ENCODE measurements around the gene NCBP3.
A peak's percentile ranks its signal among the peaks of the same experiment; 100 is the strongest.

NCBP3 gene

DNA sequence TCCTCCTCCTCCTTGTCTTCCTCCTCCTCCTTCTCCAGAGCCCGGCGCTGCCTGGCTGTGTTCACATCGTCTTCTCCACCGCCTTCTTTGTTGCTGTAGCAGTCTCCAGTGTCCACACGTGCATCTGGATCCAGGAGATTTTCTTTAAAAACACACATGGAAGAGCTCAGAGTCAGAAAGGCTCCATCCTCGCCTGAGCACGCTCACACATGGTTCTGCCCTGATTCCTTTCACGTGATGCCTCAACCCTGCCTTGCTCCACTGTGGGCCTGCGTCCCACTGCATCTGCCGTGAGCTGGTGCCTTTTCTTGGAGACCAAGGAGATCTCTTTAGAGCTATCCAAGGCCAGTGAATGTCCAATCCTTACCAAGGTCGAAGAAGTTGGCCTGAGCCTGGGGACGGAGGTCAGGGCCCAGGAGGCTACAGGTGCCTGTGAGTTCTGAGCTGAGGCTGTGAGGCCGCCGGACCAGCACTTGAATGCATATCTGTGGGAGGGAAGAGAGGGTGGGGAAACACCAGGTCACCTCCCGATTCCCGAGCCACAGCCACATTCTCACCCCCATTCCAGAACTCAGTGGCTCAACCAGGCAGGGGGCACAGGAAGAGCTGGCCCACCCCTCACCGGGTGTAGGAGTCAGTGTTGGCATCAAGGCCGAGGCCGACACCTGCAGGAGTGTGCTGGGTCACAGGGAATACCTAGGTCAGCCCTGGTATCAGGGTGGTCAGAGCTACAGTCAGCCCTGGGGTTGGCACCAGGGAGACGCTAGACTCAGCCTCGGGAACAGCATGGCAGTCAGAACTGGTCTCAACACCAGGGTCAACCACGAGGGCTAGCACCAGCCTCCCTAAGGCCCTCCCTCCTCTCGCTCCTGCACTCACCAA is 84.8 kb downstream of the NCBP3 start:
- Histone ChIP-seq H3K27me3 (ENCODE audit: insufficient read depth, low read length, poor library complexity) (no peaks in the 10 kb centered on the region), H3K4ac (ENCODE audit: low read depth, low read length) (no peak overlapping the region), H3K4me1 (ENCODE audit: control insufficient read depth, low read depth, low read length) (no peaks in the 10 kb centered on the region), H3K79me2 (ENCODE audit: control insufficient read depth, insufficient read depth, low read length) (no peaks in the 10 kb centered on the region), H3K79me1 (ENCODE audit: low read length) (no peaks in the 10 kb centered on the region), H2BK5ac (ENCODE audit: low read length) (no peak overlapping the region), H3K18ac (ENCODE audit: low read length) (no peak overlapping the region), H2BK15ac (replicated peaks; ENCODE audit: low read depth) (no peak overlapping the region), H3K9ac (ENCODE audit: low read length) (no peak overlapping the region), H3K27ac (ENCODE audit: low read depth, low read length) (no peak overlapping the region), H2BK120ac (ENCODE audit: low read depth, low read length) (no peak overlapping the region), H4K5ac (ENCODE audit: low read length) (no peak overlapping the region), H3K56ac (ENCODE audit: low read length) (no peak overlapping the region), H3K36me3 (ENCODE audit: control insufficient read depth, insufficient read depth, low read length) (no peaks in the 10 kb centered on the region), H4K8ac (ENCODE audit: low read depth, low read length) (no peak overlapping the region), H3K4me2 (ENCODE audit: low read length) (no peak overlapping the region), H3K4me3 (ENCODE audit: low read length) (no peak overlapping the region), H2AK5ac (ENCODE audit: low read length) (no peak overlapping the region), H3K23ac (ENCODE audit: low read length) (no peak overlapping the region)
- no peak for DNase-seq
- WGBS (ENCODE audit: extremely low coverage, insufficient coverage, low lambda C conversion rate): no CpG with 5 or more reads among the region's 23 CpGs

GRCh38 chr17:3759597-3760216 is 86.3 kb downstream of the NCBP3 start:
- H4K5ac ChIP-seq (ENCODE audit: low read length): no peak overlapping the region
- no peaks in the 10 kb centered on the region for H3K79me2 ChIP-seq (ENCODE audit: control insufficient read depth, insufficient read depth, low read length)
- H3K4ac ChIP-seq (ENCODE audit: low read depth, low read length): no peak overlapping the region
- H3K27me3 ChIP-seq (ENCODE audit: insufficient read depth, low read length, poor library complexity): no peaks in the 10 kb centered on the region
- no peaks in the 10 kb centered on the region for H3K79me1 ChIP-seq (ENCODE audit: low read length)
- H3K56ac ChIP-seq (ENCODE audit: low read length): no peak overlapping the region
- no CpG with 5 or more reads among the region's 6 CpGs for WGBS (ENCODE audit: extremely low coverage, insufficient coverage, low lambda C conversion rate)
- no peak overlapping the region for H4K8ac ChIP-seq (ENCODE audit: low read depth, low read length)
- no peak overlapping the region for H3K9ac ChIP-seq (ENCODE audit: low read length)
- no peak overlapping the region for H3K27ac ChIP-seq (ENCODE audit: low read depth, low read length)
- no peak overlapping the region for H2BK15ac ChIP-seq (replicated peaks; ENCODE audit: low read depth)
- H3K36me3 ChIP-seq (ENCODE audit: control insufficient read depth, insufficient read depth, low read length): no peaks in the 10 kb centered on the region
- no peak overlapping the region for H3K4me3 ChIP-seq (ENCODE audit: low read length)
- no peak overlapping the region for H3K18ac ChIP-seq (ENCODE audit: low read length)
- no peak overlapping the region for H3K23ac ChIP-seq (ENCODE audit: low read length)
- H2BK5ac ChIP-seq (ENCODE audit: low read length): no peak overlapping the region
- no peak for DNase-seq
- no peaks in the 10 kb centered on the region for H3K4me1 ChIP-seq (ENCODE audit: control insufficient read depth, low read depth, low read length)
- H2BK120ac ChIP-seq (ENCODE audit: low read depth, low read length): no peak overlapping the region
- no peak overlapping the region for H2AK5ac ChIP-seq (ENCODE audit: low read length)
- no peak overlapping the region for H3K4me2 ChIP-seq (ENCODE audit: low read length)

DNA sequence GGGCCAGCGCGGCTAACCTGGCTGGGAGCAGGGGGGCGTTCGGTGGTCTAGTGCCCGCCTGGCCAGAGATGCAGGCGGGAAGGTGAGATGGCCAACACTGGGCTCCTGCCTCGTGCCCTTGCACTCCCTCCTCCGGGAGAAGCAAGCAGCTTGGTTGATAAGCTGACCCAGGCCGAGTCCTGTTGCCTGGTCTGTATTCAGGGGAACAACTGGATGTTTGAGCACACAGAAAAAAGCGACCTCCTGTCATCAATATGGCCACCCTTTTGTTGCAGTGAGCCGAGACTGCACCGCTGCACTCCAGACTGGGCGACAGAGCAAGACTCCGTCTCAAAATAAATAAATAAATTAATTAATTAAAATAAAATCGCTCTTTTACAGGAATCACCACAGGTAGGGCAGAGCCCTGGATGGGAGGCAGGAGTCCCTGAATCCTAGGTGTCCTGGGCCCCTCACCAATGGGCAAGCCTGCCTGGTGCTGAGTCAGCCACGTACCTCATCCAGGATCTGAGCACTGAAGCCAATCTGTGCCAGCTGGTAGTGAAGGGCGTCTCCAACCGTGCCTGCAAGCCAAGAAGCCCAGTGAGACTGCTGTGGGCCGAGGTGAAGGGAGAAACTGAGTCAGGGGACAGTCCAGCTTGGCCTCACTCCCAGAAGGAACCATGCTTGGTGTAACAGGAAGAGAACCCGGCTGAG is 90.6 kb downstream of the NCBP3 start:
- no peaks in the 10 kb centered on the region for H3K36me3 ChIP-seq (ENCODE audit: control insufficient read depth, insufficient read depth, low read length)
- no peak overlapping the region for H3K4ac ChIP-seq (ENCODE audit: low read depth, low read length)
- WGBS (ENCODE audit: extremely low coverage, insufficient coverage, low lambda C conversion rate): no CpG with 5 or more reads among the region's 20 CpGs
- H2BK15ac ChIP-seq (replicated peaks; ENCODE audit: low read depth): no peak overlapping the region
- no peaks in the 10 kb centered on the region for H3K79me2 ChIP-seq (ENCODE audit: control insufficient read depth, insufficient read depth, low read length)
- H3K56ac ChIP-seq (ENCODE audit: low read length): peak overlapping the region; percentile 84
- no peaks in the 10 kb centered on the region for H3K27me3 ChIP-seq (ENCODE audit: insufficient read depth, low read length, poor library complexity)
- no peak overlapping the region for H2BK5ac ChIP-seq (ENCODE audit: low read length)
- H3K23ac ChIP-seq (ENCODE audit: low read length): no peak overlapping the region
- no peak overlapping the region for H3K27ac ChIP-seq (ENCODE audit: low read depth, low read length)
- DNase-seq: no peak
- H3K4me2 ChIP-seq (ENCODE audit: low read length): peak overlapping the region; percentile 66
- no peak overlapping the region for H4K5ac ChIP-seq (ENCODE audit: low read length)
- no peak overlapping the region for H2AK5ac ChIP-seq (ENCODE audit: low read length)
- H4K8ac ChIP-seq (ENCODE audit: low read depth, low read length): no peak overlapping the region
- no peak overlapping the region for H2BK120ac ChIP-seq (ENCODE audit: low read depth, low read length)
- no peaks in the 10 kb centered on the region for H3K79me1 ChIP-seq (ENCODE audit: low read length)
- peak overlapping the region; percentile 3 for H3K4me3 ChIP-seq (ENCODE audit: low read length)
- no peaks in the 10 kb centered on the region for H3K4me1 ChIP-seq (ENCODE audit: control insufficient read depth, low read depth, low read length)
- H3K9ac ChIP-seq (ENCODE audit: low read length): peak overlapping the region; percentile 52
- H3K18ac ChIP-seq (ENCODE audit: low read length): no peak overlapping the region

DNA sequence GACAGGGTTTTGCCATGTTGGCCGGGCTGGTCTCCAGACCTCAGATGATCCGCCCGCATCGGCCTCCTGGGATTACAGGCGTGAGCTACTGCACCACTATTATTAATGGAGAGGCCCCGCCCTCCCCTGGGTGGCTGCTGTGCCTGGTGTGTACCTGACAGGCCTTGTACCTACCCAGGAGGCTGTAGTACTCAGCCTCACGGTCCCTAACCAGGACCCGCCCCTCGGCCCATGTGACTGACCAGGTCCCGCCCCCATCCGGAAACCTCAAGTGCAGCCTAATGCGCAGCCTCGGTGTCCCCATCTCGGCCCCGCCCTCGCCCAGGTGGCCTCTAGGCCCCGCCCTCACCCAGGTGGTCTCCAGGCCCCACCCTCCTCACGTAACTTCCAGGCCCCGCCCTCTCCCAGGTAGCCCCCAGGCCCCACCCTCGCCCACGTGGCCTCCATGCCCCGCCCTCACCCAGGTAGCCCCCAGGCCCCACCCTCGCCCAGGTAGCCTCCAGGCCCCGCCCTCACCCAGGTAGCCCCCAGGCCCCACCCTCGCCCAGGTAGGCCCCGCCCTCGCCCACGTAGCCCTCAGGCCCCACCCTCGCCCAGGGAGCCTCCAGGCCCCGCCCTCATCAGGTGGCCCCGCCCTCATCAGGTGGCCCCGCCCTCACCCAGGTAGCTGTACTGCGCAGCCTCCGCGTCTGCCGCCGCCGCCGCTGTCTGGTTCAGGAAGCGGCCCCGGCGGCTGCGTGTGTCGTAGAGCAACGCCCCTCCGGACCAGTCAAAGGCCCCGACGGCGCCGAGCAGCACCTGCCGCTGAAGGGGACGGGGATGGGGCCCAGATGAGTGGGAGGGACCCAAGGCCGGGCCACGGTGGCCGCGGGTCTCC is 91.3 kb downstream of the NCBP3 start:
- Histone ChIP-seq H3K4me3 (ENCODE audit: low read length) (peak overlapping the region; percentile 3), H3K4ac (ENCODE audit: low read depth, low read length) (no peak overlapping the region), H2AK5ac (ENCODE audit: low read length) (no peak overlapping the region), H4K5ac (ENCODE audit: low read length) (no peak overlapping the region), H3K4me2 (ENCODE audit: low read length) (peak overlapping the region; percentile 66), H4K8ac (ENCODE audit: low read depth, low read length) (no peak overlapping the region), H3K36me3 (ENCODE audit: control insufficient read depth, insufficient read depth, low read length) (no peaks in the 10 kb centered on the region), H3K79me2 (ENCODE audit: control insufficient read depth, insufficient read depth, low read length) (no peaks in the 10 kb centered on the region), H2BK5ac (ENCODE audit: low read length) (no peak overlapping the region), H2BK120ac (ENCODE audit: low read depth, low read length) (no peak overlapping the region), H3K27me3 (ENCODE audit: insufficient read depth, low read length, poor library complexity) (no peaks in the 10 kb centered on the region), H3K23ac (ENCODE audit: low read length) (no peak overlapping the region), H2BK15ac (replicated peaks; ENCODE audit: low read depth) (no peak overlapping the region), H3K27ac (ENCODE audit: low read depth, low read length) (no peak overlapping the region), H3K9ac (ENCODE audit: low read length) (peak overlapping the region; percentile 52), H3K4me1 (ENCODE audit: control insufficient read depth, low read depth, low read length) (no peaks in the 10 kb centered on the region), H3K79me1 (ENCODE audit: low read length) (no peaks in the 10 kb centered on the region), H3K18ac (ENCODE audit: low read length) (no peak overlapping the region), H3K56ac (ENCODE audit: low read length) (peak overlapping the region; percentile 84)
- no CpG with 5 or more reads among the region's 56 CpGs for WGBS (ENCODE audit: extremely low coverage, insufficient coverage, low lambda C conversion rate)
- peak; percentile 98 for DNase-seq

DNA sequence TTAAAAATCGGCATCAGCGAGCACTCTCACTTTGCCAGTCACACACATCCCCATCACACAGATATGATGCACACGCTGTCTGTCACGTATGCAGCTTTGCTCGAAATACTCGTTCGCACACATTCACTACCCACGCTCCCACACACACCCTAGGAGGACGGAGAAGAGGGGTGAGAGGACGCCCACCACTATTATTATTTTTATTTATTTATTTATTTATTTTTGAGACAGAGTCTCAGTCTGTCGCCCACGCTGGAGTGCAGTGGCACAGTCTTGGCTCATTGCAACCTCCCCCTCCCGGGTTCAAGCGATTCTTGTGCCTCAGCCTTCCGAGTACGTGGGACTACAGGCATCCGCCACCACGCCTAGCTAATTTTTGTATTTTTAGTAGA is 92.0 kb downstream of the NCBP3 start:
- Histone ChIP-seq H3K4me2 (ENCODE audit: low read length) (no peak overlapping the region), H3K23ac (ENCODE audit: low read length) (no peak overlapping the region), H2BK5ac (ENCODE audit: low read length) (no peak overlapping the region), H3K56ac (ENCODE audit: low read length) (no peak overlapping the region), H3K79me2 (ENCODE audit: control insufficient read depth, insufficient read depth, low read length) (no peaks in the 10 kb centered on the region), H3K27me3 (ENCODE audit: insufficient read depth, low read length, poor library complexity) (no peaks in the 10 kb centered on the region), H2AK5ac (ENCODE audit: low read length) (no peak overlapping the region), H3K4me3 (ENCODE audit: low read length) (no peak overlapping the region), H4K5ac (ENCODE audit: low read length) (no peak overlapping the region), H3K4ac (ENCODE audit: low read depth, low read length) (no peak overlapping the region), H2BK15ac (replicated peaks; ENCODE audit: low read depth) (no peak overlapping the region), H3K18ac (ENCODE audit: low read length) (no peak overlapping the region), H3K4me1 (ENCODE audit: control insufficient read depth, low read depth, low read length) (no peaks in the 10 kb centered on the region), H3K9ac (ENCODE audit: low read length) (no peak overlapping the region), H2BK120ac (ENCODE audit: low read depth, low read length) (no peak overlapping the region), H3K36me3 (ENCODE audit: control insufficient read depth, insufficient read depth, low read length) (no peaks in the 10 kb centered on the region), H3K79me1 (ENCODE audit: low read length) (no peaks in the 10 kb centered on the region), H4K8ac (ENCODE audit: low read depth, low read length) (no peak overlapping the region), H3K27ac (ENCODE audit: low read depth, low read length) (no peak overlapping the region)
- WGBS (ENCODE audit: extremely low coverage, insufficient coverage, low lambda C conversion rate): no CpG with 5 or more reads among the region's 18 CpGs
- no peak for DNase-seq
